Hematopoietic multipotent progenitor cell treated with erythropoietin and hydrocortisone succinate and interleukin-3 and kit ligand, for 6 days (in vitro differentiated cells): Measurements from ENCODE around the gene KIAA1328.
"Not testable (repeated sequence)": the region's sequence is repeated elsewhere in the genome, so short reads cannot be mapped to it uniquely, and the experiment has no call there.

Experiments
- DNase-seq: peaks from one replicate; pipeline ENCODE4 v3.0.0-alpha.2; 2015

The KIAA1328 gene

GRCh38 chr18:36826556-36826955, 2.4 kb upstream of the KIAA1328 start:
- DNase-seq: no peak

- DNase-seq: no peak
Observed at GRCh38 chr18:36828157-36828629, 734 bp upstream of the KIAA1328 start.

- DNase-seq: peak; percentile 23
Observed at GRCh38 chr18:36829362-36830157, 633 bp downstream of the KIAA1328 start.

GRCh38 chr18:36830158-36830495, 1.2 kb downstream of the KIAA1328 start:
- no peak for DNase-seq

GRCh38 chr18:36831139-36831538, 2.2 kb downstream of the KIAA1328 start:
- no peak for DNase-seq

GRCh38 chr18:36833120-36833519, 4.2 kb downstream of the KIAA1328 start:
- DNase-seq: no peak

GRCh38 chr18:36835927-36836326, 7.0 kb downstream of the KIAA1328 start:
- no peak for DNase-seq

- DNase-seq: no peak
Observed at GRCh38 chr18:36839835-36840234, 10.9 kb downstream of the KIAA1328 start.

GRCh38 chr18:36843199-36843598, 14.3 kb downstream of the KIAA1328 start:
- DNase-seq: no peak

GRCh38 chr18:36843784-36844183, 14.9 kb downstream of the KIAA1328 start:
- no peak for DNase-seq

GRCh38 chr18:36848609-36849008, 19.7 kb downstream of the KIAA1328 start:
- no peak for DNase-seq

GRCh38 chr18:36849288-36850006, 20.5 kb downstream of the KIAA1328 start:
- no peak for DNase-seq

GRCh38 chr18:36850527-36851201, 21.7 kb downstream of the KIAA1328 start:
- DNase-seq: peak; percentile 77

- DNase-seq: no peak
Observed at GRCh38 chr18:36851202-36851590, 22.3 kb downstream of the KIAA1328 start.

- no peak for DNase-seq
Observed at GRCh38 chr18:36856815-36857214, 27.9 kb downstream of the KIAA1328 start.

GRCh38 chr18:36862182-36862581, 33.3 kb downstream of the KIAA1328 start:
- DNase-seq: peak; percentile 8

- no peak for DNase-seq
Observed at GRCh38 chr18:36867056-36867455, 38.1 kb downstream of the KIAA1328 start.

GRCh38 chr18:36871801-36872200, 42.9 kb downstream of the KIAA1328 start:
- DNase-seq: no peak

- DNase-seq: no peak
Observed at GRCh38 chr18:36872329-36872728, 43.4 kb downstream of the KIAA1328 start.

GRCh38 chr18:36873826-36874225, 44.9 kb downstream of the KIAA1328 start:
- not testable (repeated sequence) for DNase-seq

- not testable (repeated sequence) for DNase-seq
Observed at GRCh38 chr18:36879796-36880195, 50.9 kb downstream of the KIAA1328 start.

GRCh38 chr18:36885981-36886380, 57.1 kb downstream of the KIAA1328 start:
- DNase-seq: peak; percentile 15

- DNase-seq: no peak
Observed at GRCh38 chr18:36887114-36887513, 58.2 kb downstream of the KIAA1328 start.

GRCh38 chr18:36887864-36888263, 58.9 kb downstream of the KIAA1328 start:
- no peak for DNase-seq
